CD4-positive, alpha-beta T cell (primary cell): ENCODE measurements around the gene METTL1. TPM values are rescaled to one million over a fixed set of nuclear protein-coding genes. Genes with fewer than 3 reads are reported as not detected.
A peak's percentile ranks its signal among the peaks of the same experiment; 100 is the strongest.

ENCODE experiments used
- ATAC-seq: fragments of 200-7000 bp; cut with Tn5 transposase; one replicate; pipeline ENCODE4 v1.10.0; 2022; ENCODE audit warnings: mild to moderate bottlenecking; ENCODE audit not compliant: poor library complexity
- CTCF ChIA-PET: fragments of 350-600 bp; sonication (Branson Sonifier 250); formaldehyde crosslinking; loops from one replicate; lab custom pipeline; 2021; ENCODE audit warnings: antibody characterized with exemption, inconsistent platforms; lab: Charles Lee
- POLR2A ChIA-PET: fragments of 350-600 bp; sonication (Branson Sonifier 250); formaldehyde crosslinking; loops from one replicate; lab custom pipeline; 2021; ENCODE audit warnings: antibody characterized with exemption, inconsistent platforms; lab: Charles Lee
- DNase-seq, 14 experiments: peaks; one replicate each; pipeline ENCODE4 v3.0.0-alpha.2; 2013 to 2020; ENCODE audit warnings: mixed read lengths in 2 of 14
- H3K27ac ChIP-seq, 2 donors: one replicate each; pipeline versions ENCODE4 v1.5.1 to v1.7.0; 2013; ENCODE audit warnings: low read length in 2 of 2, low read depth in 1 of 2, mild to moderate bottlenecking in 1 of 2
- H3K27me3 ChIP-seq, 2 experiments: 1 replicate in 1 of 2; 2 replicates in 1 of 2; pipeline versions ENCODE4 v1.6.1 to v1.7.0; 2013; ENCODE audit warnings: low read length in 2 of 2, control low read depth in 1 of 2, mild to moderate bottlenecking in 1 of 2, moderate library complexity in 1 of 2; ENCODE audit not compliant: insufficient read depth in 2 of 2, control insufficient read depth in 1 of 2
- H3K36me3 ChIP-seq: one replicate; pipeline ENCODE4 v1.6.1; 2013; ENCODE audit warnings: low read length, control low read depth; ENCODE audit not compliant: insufficient read depth
- H3K4me1 ChIP-seq: one replicate; pipeline ENCODE4 v1.6.1; 2013; ENCODE audit warnings: low read length, control low read depth; ENCODE audit not compliant: insufficient read depth
- H3K4me3 ChIP-seq: one replicate; pipeline ENCODE4 v1.5.1; 2013; ENCODE audit warnings: mild to moderate bottlenecking, low read length, moderate library complexity
- H3K9me3 ChIP-seq, 2 experiments: 1 replicate in 1 of 2; 2 replicates in 1 of 2; pipeline versions ENCODE4 v1.6.1 to v1.7.0; 2013; ENCODE audit warnings: low read length in 2 of 2, mild to moderate bottlenecking in 2 of 2, control low read depth in 1 of 2, moderate library complexity in 1 of 2; ENCODE audit not compliant: control insufficient read depth in 1 of 2, insufficient read depth in 1 of 2
- H3K27ac Mint-ChIP-seq: one replicate; pipeline ENCODE4 v1.8.0; 2020; ENCODE audit warnings: mixed read lengths
- H3K27me3 Mint-ChIP-seq: one replicate; pipeline ENCODE4 v1.8.0; 2021; ENCODE audit warnings: mixed read lengths
- H3K36me3 Mint-ChIP-seq: one replicate; pipeline ENCODE4 v1.8.0; 2021; ENCODE audit warnings: low read depth, mixed read lengths
- H3K4me1 Mint-ChIP-seq: one replicate; pipeline ENCODE4 v1.8.0; 2021; ENCODE audit warnings: low read depth, mixed read lengths
- H3K4me3 Mint-ChIP-seq: one replicate; pipeline ENCODE4 v1.8.0; 2020; ENCODE audit warnings: mild to moderate bottlenecking, mixed read lengths
- H3K9me3 Mint-ChIP-seq: one replicate; pipeline ENCODE4 v1.8.0; 2020; ENCODE audit warnings: mixed read lengths
- intact Hi-C, 2 experiments: fragments of 100-400 bp; cut with DNase I in 1 of 2; cut with micrococcal nuclease in 1 of 2; formaldehyde crosslinking; loops; one replicate each; pipeline versions ENCODE4 v1.15.1 to v1.9.0; 2023 to 2025; cut with DNase I, micrococcal nuclease
- total RNA-seq, 174 experiments: library from RNA in 2 of 174; stranded (reverse) in 2 of 174; gene quantifications; one replicate each; pipeline ENCODE4 v1.2.3 and lab custom pipeline; 2021 to 2026
- TF ChIP-seq, protein P1 (sequence below): fragments of 200-600 bp; IDR thresholded peaks from one replicate; pipeline ENCODE4 v1.8.0; 2022; ENCODE audit warnings: antibody characterized with exemption, mild to moderate bottlenecking

The METTL1 gene
- total RNA-seq, 2 experiments from 2014 or later, result 9.3 to 12.0 TPM

DNA sequence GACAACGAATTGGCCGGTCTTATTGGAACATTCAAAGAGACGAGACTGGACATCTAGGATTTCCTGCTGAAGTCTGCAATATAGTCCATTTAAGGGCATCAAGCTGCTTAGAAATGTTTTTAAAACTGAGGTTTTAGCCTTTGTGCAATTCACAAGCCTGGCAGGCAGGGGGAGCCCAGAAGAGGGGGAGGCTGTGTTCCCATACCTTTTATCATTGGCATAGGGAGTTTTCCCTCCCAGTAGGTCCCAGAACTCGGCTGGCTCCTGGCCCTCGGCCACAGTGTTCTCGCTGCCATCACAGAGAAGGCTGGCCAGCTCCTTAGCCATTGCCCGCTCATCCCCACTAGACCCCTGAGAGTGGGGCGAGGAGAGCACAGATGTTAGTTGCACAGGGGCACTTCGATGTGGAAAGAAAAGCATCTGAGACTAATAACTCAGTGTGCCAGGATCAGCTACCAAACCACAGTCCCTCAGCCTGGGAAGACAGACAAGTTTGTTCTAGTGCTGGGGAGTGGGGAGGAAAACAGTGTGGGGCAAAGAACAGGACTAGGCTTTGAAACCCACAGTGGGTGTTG lies 31.5 kb upstream of the METTL1 start:
- POLR2A ChIA-PET, result interaction anchor here (0.7 to 1.5 kb wide), 3 partner anchors 21 to 96 kb away, joined by 3 to 4 read pairs (median 3); partner anchors contain the start of gene TSFM

DNA sequence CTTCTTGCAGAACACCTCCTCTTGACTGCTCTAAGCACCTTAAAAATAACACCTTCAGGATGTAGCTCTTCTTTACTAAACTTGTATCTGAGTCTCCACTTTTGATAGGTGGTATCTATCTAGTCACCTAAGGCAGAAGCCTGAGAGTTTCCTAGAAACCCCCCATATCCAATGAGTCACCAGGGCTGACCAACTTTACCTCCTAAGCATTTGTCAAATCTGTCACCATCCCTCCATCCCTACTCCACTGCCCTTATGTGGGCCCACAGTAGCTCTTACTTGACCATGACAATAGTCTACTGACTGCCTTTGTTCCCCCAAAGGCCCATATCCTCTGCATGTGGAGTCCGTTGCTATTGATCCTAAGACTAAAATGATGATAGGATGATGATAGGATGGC lies 30.7 kb upstream of the METTL1 start:
- peaks cover 63% of the 10 kb centered on the region for H3K36me3 Mint-ChIP-seq
- H3K4me1 Mint-ChIP-seq, result no peaks in the 10 kb centered on the region
- Histone ChIP-seq H3K27ac (no peak overlapping the region), H3K27me3 (no peaks in the 10 kb centered on the region), H3K4me1 (no peaks in the 10 kb centered on the region), H3K36me3 (peaks cover 40% of the 10 kb centered on the region), H3K4me3 (no peak overlapping the region), H3K9me3 (no peaks in the 10 kb centered on the region)
- ChIA-PET POLR2A (interaction anchor here (0.7 to 1.5 kb wide), 3 partner anchors 20 to 96 kb away, joined by 3 to 4 read pairs (median 3); partner anchors contain the start of gene TSFM), CTCF (interaction anchor here (0.5 to 2.2 kb wide), 9 partner anchors 8 to 453 kb away, joined by 3 to 11 read pairs (median 4); partner anchors contain the start of gene TSFM)
- no peaks in the 10 kb centered on the region for H3K27me3 Mint-ChIP-seq
- intact Hi-C loops, result loop anchor here (1.0 to 2.0 kb wide), 3 partner anchors 45 to 103 kb away; no protein-coding TSS in a partner anchor
- TF ChIP-seq, protein P1, sequence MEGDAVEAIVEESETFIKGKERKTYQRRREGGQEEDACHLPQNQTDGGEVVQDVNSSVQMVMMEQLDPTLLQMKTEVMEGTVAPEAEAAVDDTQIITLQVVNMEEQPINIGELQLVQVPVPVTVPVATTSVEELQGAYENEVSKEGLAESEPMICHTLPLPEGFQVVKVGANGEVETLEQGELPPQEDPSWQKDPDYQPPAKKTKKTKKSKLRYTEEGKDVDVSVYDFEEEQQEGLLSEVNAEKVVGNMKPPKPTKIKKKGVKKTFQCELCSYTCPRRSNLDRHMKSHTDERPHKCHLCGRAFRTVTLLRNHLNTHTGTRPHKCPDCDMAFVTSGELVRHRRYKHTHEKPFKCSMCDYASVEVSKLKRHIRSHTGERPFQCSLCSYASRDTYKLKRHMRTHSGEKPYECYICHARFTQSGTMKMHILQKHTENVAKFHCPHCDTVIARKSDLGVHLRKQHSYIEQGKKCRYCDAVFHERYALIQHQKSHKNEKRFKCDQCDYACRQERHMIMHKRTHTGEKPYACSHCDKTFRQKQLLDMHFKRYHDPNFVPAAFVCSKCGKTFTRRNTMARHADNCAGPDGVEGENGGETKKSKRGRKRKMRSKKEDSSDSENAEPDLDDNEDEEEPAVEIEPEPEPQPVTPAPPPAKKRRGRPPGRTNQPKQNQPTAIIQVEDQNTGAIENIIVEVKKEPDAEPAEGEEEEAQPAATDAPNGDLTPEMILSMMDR, result no peak
- ATAC-seq, result no peak
- H3K9me3 Mint-ChIP-seq, result no peaks in the 10 kb centered on the region
- DNase-seq, result no peak
- no peak overlapping the region for H3K4me3 Mint-ChIP-seq
- H3K27ac Mint-ChIP-seq, result no peak overlapping the region

More for the DNA sequence above, 31.5 kb upstream of the METTL1 start:
- Mint-ChIP-seq H3K36me3 (peaks cover 61% of the 10 kb centered on the region), H3K27me3 (no peaks in the 10 kb centered on the region), H3K4me1 (no peaks in the 10 kb centered on the region), H3K4me3 (no peak overlapping the region), H3K27ac (no peak overlapping the region), H3K9me3 (no peaks in the 10 kb centered on the region)
- Histone ChIP-seq H3K27ac (no peak overlapping the region), H3K4me3 (no peak overlapping the region), H3K4me1 (no peaks in the 10 kb centered on the region), H3K9me3 (no peaks in the 10 kb centered on the region), H3K36me3 (peaks cover 41% of the 10 kb centered on the region), H3K27me3 (no peaks in the 10 kb centered on the region)
- intact Hi-C loops, result loop anchor here (1.0 to 2.0 kb wide), 3 partner anchors 44 to 102 kb away; no protein-coding TSS in a partner anchor
- CTCF ChIA-PET, result interaction anchor here (0.9 to 2.2 kb wide), 9 partner anchors 9 to 102 kb away, joined by 3 to 11 read pairs (median 4); partner anchors contain the start of gene TSFM
- ATAC-seq (no peak), DNase-seq (peak in 13 of 14 experiments; percentile 10 to 58 (median 29))
- TF ChIP-seq, protein P1, result peak; percentile 76

DNA sequence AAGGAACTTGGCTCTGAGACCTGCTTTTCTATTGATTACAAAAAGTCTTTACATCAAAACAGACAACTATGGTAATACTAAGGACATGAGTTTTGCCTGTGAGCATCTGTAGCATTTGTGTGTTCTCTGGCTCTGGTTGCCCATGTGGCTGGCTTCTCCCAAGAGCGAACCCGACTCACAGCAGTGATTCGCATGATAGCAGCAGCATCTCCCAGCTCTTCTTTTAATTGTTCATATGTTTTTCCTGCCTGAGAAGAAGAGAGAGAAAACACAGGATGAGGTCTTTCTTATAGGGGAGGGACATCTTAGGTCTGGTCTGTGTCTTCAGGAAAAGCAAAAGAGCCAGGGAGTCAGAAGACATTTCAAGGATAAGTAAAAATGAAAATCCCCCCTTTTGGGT lies 29.1 kb upstream of the METTL1 start:
- Histone ChIP-seq H3K36me3 (peaks cover 49% of the 10 kb centered on the region), H3K27ac (no peak overlapping the region), H3K4me1 (no peaks in the 10 kb centered on the region), H3K27me3 (no peaks in the 10 kb centered on the region), H3K4me3 (no peak overlapping the region), H3K9me3 (no peaks in the 10 kb centered on the region)
- ChIA-PET POLR2A (interaction anchor here (0.7 to 2.2 kb wide), 3 partner anchors 8 to 18 kb away, joined by 3 to 6 read pairs (median 4); partner anchors contain the start of gene AVIL), CTCF (interaction anchor here (2.5 kb wide), 1 partner anchor 95 kb away, joined by 6 read pairs; no protein-coding TSS in a partner anchor)
- intact Hi-C loops, result no loop called here
- no peaks in the 10 kb centered on the region for H3K9me3 Mint-ChIP-seq
- ATAC-seq (no peak), DNase-seq (no peak)
- TF ChIP-seq, protein P1, result no peak
- H3K4me3 Mint-ChIP-seq, result no peak overlapping the region
- no peaks in the 10 kb centered on the region for H3K4me1 Mint-ChIP-seq
- H3K36me3 Mint-ChIP-seq, result peaks cover 64% of the 10 kb centered on the region
- H3K27ac Mint-ChIP-seq, result no peak overlapping the region
- no peaks in the 10 kb centered on the region for H3K27me3 Mint-ChIP-seq
